Smooth muscle cell of the brain vasculature (primary cell): ENCODE data around the gene NELL1.

ENCODE experiments used
- DNase-seq: peaks from one replicate; pipeline ENCODE4 v3.0.0-alpha.2; 2012; ENCODE audit warnings: low read depth, low spot score

NELL1 gene

GRCh38 chr11:21321072-21321471, 651.7 kb downstream of the NELL1 start:
- DNase-seq = no peak

DNA sequence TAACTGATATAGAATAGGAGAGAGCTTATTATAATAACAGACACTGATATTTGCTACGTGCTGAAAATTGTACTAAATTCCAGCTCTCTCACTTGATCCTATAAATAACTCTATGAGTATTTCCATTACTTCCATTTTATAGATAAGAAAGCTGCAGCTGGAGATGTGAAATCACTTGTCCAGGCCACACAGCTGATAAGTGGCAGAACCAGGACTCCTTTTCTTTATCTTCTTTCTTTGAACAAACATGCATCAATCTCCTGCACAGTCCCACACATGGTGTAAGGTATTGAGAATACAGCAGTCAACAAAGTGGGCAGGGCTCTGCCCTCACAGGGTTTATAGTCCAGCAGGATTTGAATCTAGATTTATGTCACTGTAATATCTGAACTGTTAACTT, 652.1 kb downstream of the NELL1 start:
- DNase-seq = no peak

- DNase-seq = no peak
Observed at GRCh38 chr11:21323617-21324016, 654.2 kb downstream of the NELL1 start.

- no peak for DNase-seq
Observed at GRCh38 chr11:21343204-21343603, 673.8 kb downstream of the NELL1 start.

GRCh38 chr11:21346361-21346760, 677.0 kb downstream of the NELL1 start:
- no peak for DNase-seq

DNA sequence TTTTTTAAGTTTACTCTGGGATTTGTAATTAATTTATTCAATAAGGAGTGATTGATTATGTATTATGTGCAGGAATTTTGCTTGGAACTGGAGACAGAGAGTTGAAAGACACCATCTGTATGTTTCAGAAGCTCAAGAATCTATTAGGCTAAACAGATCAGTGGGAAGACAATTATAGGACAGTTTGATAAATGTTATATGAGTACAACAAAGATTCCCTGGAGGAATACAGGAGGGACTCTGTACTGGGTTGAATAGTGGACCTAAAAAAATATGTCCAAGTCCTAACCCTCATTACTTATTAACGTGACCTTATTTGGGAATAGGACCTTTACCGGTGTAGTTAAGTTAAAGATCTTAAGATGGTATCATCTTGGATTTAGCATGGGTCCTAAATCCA, 681.2 kb downstream of the NELL1 start:
- DNase-seq = no peak

DNA sequence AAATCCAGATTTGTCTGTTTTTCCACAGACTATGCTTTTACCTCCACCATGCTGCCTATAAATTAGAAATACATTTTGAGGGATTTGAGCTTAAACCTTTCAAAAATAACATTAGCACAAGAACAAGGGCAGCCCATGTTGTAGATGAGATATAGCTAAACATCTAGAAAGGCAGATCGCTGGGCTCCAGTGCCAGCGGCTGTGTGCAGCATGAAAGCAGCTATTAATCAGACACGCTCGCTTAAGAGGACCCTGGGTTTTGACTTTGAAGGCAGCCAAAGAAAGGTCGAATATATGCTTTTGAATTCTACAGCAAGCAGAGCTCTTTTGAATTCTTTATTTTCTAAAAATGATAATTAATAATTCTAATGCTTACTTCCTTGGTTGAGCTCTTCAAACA, 684.0 kb downstream of the NELL1 start:
- no peak for DNase-seq

DNA sequence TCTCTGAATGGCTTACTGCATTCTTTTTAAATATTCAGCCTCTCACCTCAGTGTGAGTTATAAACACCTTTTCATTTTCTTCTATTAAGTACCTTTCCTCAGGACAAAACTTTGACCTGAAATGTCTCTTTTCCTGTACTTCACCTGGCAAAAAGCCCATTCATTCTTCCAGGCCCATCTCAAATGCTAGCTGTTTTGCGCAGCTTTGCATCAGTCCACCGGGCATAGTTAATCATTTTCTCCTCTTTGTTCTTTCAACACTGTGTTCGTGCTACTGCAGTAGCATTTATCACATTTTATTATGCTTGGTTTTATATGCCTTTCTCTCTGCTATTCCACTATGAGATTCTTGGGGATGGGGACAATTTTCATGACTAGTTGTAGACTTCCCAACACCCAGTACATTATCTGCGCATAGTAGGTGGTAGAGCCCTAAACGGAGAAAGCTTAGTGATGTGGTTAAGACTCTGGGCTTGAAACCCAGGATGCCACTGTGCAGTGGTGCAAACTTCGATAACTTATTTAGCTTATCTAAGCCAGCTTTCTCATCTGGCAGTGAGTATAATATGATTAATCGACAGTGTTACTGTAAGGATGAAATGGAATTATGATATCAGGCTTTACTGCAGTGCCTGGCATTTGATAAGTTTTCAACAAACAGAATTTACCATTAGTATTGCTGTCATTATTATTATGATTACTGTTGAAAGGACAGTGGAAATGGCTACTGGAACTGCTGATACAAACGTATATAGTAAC, 695.7 kb downstream of the NELL1 start:
- DNase-seq = no peak

DNA sequence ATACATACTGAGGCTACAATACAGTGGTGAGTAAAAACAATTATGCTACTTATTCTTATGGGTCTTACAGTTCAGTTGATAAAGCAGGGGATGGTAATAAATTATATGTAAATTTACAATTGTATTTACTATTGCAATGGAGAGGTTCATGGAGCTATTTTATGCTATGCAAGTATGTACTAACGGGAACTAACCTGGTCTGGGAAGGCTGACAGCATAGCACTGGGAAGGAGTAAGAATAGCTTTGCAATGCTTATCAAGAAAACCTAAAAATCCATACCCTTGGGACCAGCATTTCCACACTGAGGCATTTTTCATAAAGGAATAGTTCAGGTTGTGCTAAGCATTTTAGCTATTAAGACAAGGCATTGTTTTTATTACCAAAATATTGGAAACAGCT, 700.6 kb downstream of the NELL1 start:
- DNase-seq = no peak

GRCh38 chr11:21371044-21371443, 701.7 kb downstream of the NELL1 start:
- DNase-seq = no peak

GRCh38 chr11:21372672-21373071, 703.3 kb downstream of the NELL1 start:
- no peak for DNase-seq

DNA sequence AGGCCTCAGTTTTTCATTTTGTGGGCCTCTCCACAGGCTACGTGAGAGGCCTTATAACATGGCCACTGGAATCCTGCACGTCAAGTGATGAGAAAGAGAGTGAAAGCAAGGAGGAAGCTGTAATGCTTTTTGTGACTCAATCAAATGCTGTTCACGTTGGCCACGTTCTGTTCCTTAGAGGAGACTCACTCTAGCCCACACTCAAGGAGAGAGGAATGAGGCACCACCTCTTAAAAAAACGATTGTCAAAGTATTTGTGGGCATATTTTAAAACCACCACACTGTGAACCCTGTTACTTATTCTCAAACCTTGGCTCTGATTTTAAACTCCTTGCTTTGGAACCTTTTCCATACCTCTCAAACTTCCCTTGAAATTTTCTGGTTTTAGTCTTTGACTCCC, 705.0 kb downstream of the NELL1 start:
- DNase-seq = no peak

GRCh38 chr11:21385669-21386440, 716.5 kb downstream of the NELL1 start:
- DNase-seq = no peak

DNA sequence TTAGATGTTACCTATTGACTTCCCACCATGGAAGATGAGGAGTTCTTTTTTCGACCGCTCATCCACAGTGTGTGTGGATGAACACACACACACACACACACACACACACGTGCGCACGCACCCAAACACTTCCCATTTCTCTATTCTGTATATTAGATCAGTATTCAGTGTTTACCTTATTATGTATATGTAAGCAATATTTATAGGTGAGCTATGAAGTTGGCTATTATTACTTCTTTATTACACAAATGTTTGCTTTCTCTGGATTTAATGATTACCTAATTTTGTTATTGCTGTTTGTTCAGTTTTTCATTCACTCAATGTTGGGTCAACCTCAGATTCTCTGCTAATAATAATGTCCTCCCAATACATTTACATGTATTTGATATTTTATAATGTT, 721.0 kb downstream of the NELL1 start:
- DNase-seq = no peak

DNA sequence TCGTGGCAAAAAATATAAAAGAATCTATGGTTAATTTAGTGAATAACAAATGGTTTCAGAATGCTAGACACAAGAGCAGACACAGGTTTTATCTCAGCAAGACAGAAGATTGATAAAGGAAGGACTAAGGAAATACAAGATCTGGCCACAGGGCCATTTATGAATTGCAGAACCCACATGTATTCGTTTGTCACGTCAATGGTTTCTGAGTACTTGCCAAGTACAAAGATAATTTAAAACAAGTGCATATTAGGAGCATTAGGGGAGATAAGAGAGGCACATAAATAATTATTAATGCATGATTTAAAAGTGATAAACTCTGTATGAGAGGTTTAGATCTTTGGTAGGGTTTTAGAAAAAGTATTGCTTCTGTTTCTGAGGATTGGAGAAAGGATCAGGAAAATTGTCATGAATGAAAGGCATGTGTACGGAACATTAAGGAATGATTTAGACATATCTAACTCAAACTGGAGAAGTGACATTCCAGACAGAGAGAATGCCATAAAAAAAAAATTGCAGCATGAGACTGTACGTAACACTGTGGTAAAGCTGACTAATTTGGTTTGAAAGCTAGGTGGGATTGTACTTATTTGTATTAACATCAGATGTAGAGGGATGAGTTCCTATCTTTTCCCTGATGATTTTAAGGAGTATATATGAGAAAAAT, 727.1 kb downstream of the NELL1 start:
- no peak for DNase-seq

DNA sequence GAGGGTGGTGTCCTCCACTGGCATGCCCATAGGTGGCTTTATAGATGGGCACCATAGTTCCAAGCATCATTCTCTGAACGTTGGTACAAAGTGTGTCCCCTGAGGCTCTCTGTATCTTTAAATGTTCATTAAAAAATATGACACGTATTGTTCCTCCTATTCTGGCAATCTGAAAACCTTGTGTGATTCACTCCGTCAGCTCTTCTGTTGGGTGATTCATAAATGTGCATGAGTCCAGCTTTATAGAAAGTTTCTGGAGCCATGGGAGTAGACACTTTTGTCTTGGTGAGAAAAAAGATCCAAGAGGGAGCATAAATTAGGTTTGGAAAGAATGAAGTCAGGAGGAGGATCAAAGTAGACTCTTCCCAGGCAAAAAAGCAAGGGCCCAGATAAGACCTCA, 728.8 kb downstream of the NELL1 start:
- DNase-seq = no peak

DNA sequence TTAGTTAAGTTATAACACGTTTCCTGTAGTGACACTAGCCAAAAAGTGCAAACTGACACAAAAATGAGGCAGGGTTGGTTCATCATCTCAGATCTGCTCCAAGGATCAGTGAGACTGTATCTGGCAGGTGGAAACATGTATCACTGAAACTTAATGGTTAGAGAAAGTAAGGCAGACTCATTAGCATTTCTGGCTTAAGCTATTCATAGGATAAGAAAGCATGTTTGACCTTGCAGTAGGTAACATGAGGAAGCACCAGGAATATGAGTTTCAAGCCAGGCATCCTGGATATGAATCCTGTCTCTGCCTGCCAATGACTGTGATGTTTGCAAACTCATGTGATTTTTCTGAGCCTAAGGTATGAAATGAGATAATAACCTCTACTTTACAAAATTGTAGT, 732.1 kb downstream of the NELL1 start:
- no peak for DNase-seq

GRCh38 chr11:21402274-21402673, 732.9 kb downstream of the NELL1 start:
- no peak for DNase-seq

DNA sequence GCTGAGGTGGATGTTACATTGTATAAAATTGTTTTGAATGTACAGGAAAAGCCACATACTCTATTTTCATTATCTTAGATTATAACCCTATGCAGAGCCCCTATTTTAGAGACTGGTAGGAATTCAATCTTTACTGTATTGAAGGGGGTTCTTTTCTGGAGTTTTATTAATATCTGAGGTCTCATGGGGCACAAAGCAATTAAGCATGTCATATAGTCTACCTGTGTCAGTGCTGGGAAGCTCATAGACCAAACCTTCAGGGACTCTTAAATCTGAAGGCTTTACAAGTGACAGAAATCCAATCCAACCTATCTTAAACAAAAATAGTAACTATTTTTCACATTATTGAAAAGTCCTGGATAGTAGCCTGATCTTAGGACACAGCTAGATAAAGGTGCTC, 733.7 kb downstream of the NELL1 start:
- no peak for DNase-seq

DNA sequence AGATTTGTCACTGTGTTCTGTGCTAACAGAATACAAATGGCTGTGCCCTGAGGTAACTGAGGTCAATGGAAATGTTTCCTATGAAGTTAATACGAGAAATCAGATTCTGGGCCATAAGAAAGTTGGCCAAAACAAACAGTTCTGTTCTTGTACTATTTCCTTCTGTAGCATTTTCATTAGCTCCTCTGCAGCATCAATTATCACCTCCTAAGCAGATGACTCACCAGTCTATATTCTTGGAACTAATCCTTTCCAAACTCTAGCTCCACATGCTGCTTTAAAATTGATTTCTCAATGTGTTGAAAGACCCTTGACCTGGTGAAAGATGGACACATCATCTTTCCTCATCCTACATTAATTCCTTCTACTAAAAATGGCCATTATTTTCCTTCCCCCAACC, 736.0 kb downstream of the NELL1 start:
- DNase-seq = no peak

DNA sequence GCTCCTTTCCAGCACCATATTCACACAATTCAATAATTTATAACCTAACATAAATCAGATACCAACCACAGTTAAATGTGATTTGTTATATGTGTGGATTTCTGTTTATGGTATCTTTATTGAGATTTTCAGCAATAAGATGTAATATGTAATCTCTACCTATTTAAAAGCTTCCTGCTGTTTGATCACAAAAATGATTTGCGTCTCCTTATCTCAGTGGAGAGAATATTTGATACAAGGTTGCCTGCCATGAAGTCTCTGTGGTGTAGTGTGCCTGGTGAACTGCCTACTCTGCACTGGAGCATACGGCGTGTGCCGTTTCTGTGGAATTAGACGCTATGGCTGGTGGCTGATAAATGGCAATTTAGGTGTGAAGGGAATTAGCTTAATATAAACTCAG, 741.1 kb downstream of the NELL1 start:
- no peak for DNase-seq

GRCh38 chr11:21411104-21411503, 741.7 kb downstream of the NELL1 start:
- no peak for DNase-seq

- DNase-seq = no peak
Observed at GRCh38 chr11:21411597-21411996, 742.2 kb downstream of the NELL1 start.
